Mononuclear cell (primary cell): ENCODE data around the gene SWI5. TPM values are rescaled to one million over a fixed set of nuclear protein-coding genes. Genes with fewer than 3 reads are reported as not detected.
A peak's percentile ranks its signal among the peaks of the same experiment; 100 is the strongest.
"Not testable (repeated sequence)": the region's sequence is repeated elsewhere in the genome, so short reads cannot be mapped to it uniquely, and the experiment has no call there.

Experiments used
- H3K27me3 ChIP-seq: 2 replicates; pipeline ENCODE4 v1.6.0; 2011; ENCODE audit warnings: low read length, control low read depth; ENCODE audit not compliant: insufficient read depth
- H3K4me1 ChIP-seq: 2 replicates; pipeline ENCODE4 v1.5.1; 2011; ENCODE audit warnings: mild to moderate bottlenecking, low read length, control low read depth; ENCODE audit not compliant: insufficient read depth
- H3K4me3 ChIP-seq: 2 replicates; pipeline ENCODE4 v1.5.1; 2011; ENCODE audit warnings: mild to moderate bottlenecking, low read length, moderate library complexity
- H3K9me3 ChIP-seq: 2 replicates; pipeline ENCODE4 v1.5.1; 2011; ENCODE audit warnings: low read depth, mild to moderate bottlenecking, control low read depth, low read length
- total RNA-seq: library from RNA; depleted of rRNA; stranded (reverse); fragments of >200 nt; gene quantifications from one replicate; pipeline ENCODE4 v1.2.3, GENCODE V29; 2012

The SWI5 gene
- total RNA-seq, 1 donor: 5.8 TPM

GRCh38 chr9:128258326-128258725 is 17.8 kb upstream of the SWI5 start:
- H3K4me1 ChIP-seq: no peaks in the 10 kb centered on the region
- H3K9me3 ChIP-seq: no peaks in the 10 kb centered on the region
- H3K4me3 ChIP-seq: no peak overlapping the region
- H3K27me3 ChIP-seq: no peaks in the 10 kb centered on the region

GRCh38 chr9:128259156-128259555 is 16.9 kb upstream of the SWI5 start:
- H3K9me3 ChIP-seq: no peaks in the 10 kb centered on the region
- no peaks in the 10 kb centered on the region for H3K4me1 ChIP-seq
- H3K27me3 ChIP-seq: no peaks in the 10 kb centered on the region
- no peak overlapping the region for H3K4me3 ChIP-seq

- no peaks in the 10 kb centered on the region for H3K9me3 ChIP-seq
- H3K27me3 ChIP-seq: no peaks in the 10 kb centered on the region
- no peak overlapping the region for H3K4me3 ChIP-seq
- no peaks in the 10 kb centered on the region for H3K4me1 ChIP-seq
Observed at GRCh38 chr9:128260340-128260739, 15.7 kb upstream of the SWI5 start.

GRCh38 chr9:128262687-128263086 is 13.4 kb upstream of the SWI5 start:
- H3K4me3 ChIP-seq: no peak overlapping the region
- no peaks in the 10 kb centered on the region for H3K4me1 ChIP-seq
- no peaks in the 10 kb centered on the region for H3K9me3 ChIP-seq
- no peaks in the 10 kb centered on the region for H3K27me3 ChIP-seq

GRCh38 chr9:128265348-128265847 is 10.7 kb upstream of the SWI5 start:
- Histone ChIP-seq H3K4me1 (no peaks in the 10 kb centered on the region), H3K4me3 (no peak overlapping the region), H3K9me3 (no peaks in the 10 kb centered on the region), H3K27me3 (no peaks in the 10 kb centered on the region)

- no peaks in the 10 kb centered on the region for H3K27me3 ChIP-seq
- no peaks in the 10 kb centered on the region for H3K4me1 ChIP-seq
- H3K9me3 ChIP-seq: no peaks in the 10 kb centered on the region
- no peak overlapping the region for H3K4me3 ChIP-seq
Observed at GRCh38 chr9:128266868-128267590, 9.0 kb upstream of the SWI5 start.

- H3K4me1 ChIP-seq: peaks cover 13% of the 10 kb centered on the region
- no peaks in the 10 kb centered on the region for H3K27me3 ChIP-seq
- H3K4me3 ChIP-seq: no peak overlapping the region
- H3K9me3 ChIP-seq: no peaks in the 10 kb centered on the region
Observed at GRCh38 chr9:128271112-128271511, 5.0 kb upstream of the SWI5 start.

GRCh38 chr9:128271512-128271911 is 4.6 kb upstream of the SWI5 start:
- H3K9me3 ChIP-seq: no peaks in the 10 kb centered on the region
- H3K4me1 ChIP-seq: peaks cover 16% of the 10 kb centered on the region
- no peak overlapping the region for H3K4me3 ChIP-seq
- no peaks in the 10 kb centered on the region for H3K27me3 ChIP-seq

GRCh38 chr9:128274245-128274644 is 1.8 kb upstream of the SWI5 start:
- H3K4me3 ChIP-seq: no peak overlapping the region
- peaks cover 22% of the 10 kb centered on the region for H3K4me1 ChIP-seq
- no peaks in the 10 kb centered on the region for H3K9me3 ChIP-seq
- no peaks in the 10 kb centered on the region for H3K27me3 ChIP-seq

- peaks cover 26% of the 10 kb centered on the region for H3K4me1 ChIP-seq
- H3K27me3 ChIP-seq: no peaks in the 10 kb centered on the region
- H3K4me3 ChIP-seq: peak within 1 kb of the TSS; percentile 71
- no peaks in the 10 kb centered on the region for H3K9me3 ChIP-seq
Observed at GRCh38 chr9:128275198-128276007, 673 bp upstream of the SWI5 start, which contains the start of gene GOLGA2. GOLGA2 (minus strand) TSS chr9:128276007; CDS start chr9:128275976, 31 bp downstream.

GRCh38 chr9:128276574-128277270 is 646 bp downstream of the SWI5 start:
- Histone ChIP-seq H3K4me3 (peak overlapping the region; percentile 71), H3K9me3 (no peaks in the 10 kb centered on the region), H3K4me1 (peaks cover 26% of the 10 kb centered on the region), H3K27me3 (no peaks in the 10 kb centered on the region)

GRCh38 chr9:128279088-128280073 is 3.3 kb downstream of the SWI5 start:
- peaks cover 23% of the 10 kb centered on the region for H3K4me1 ChIP-seq
- not testable (repeated sequence) for H3K27me3 ChIP-seq, H3K9me3 ChIP-seq, H3K4me3 ChIP-seq

GRCh38 chr9:128280084-128280622 is 4.1 kb downstream of the SWI5 start:
- Histone ChIP-seq H3K27me3 (no peaks in the 10 kb centered on the region), H3K4me1 (peaks cover 15% of the 10 kb centered on the region), H3K9me3 (no peaks in the 10 kb centered on the region), H3K4me3 (no peak overlapping the region)

GRCh38 chr9:128282500-128282899 is 6.4 kb downstream of the SWI5 start:
- Histone ChIP-seq H3K4me1 (peaks cover 4% of the 10 kb centered on the region), H3K9me3 (no peaks in the 10 kb centered on the region), H3K27me3 (no peaks in the 10 kb centered on the region), H3K4me3 (no peak overlapping the region)
